Panc1 (cell line): ENCODE data around the gene ZBTB48.

Experiments
- CTCF ChIP-seq: fragments of 450-650 bp; IDR thresholded peaks from 2 replicates; pipeline ENCODE4 v1.5.1; 2017; ENCODE audit warnings: mild to moderate bottlenecking
- REST ChIP-seq, 2 experiments: IDR thresholded peaks; 2 replicates each; pipeline ENCODE4 v1.6.1; 2011 to 2012; ENCODE audit warnings: low read depth in 2 of 2, control low read depth in 1 of 2, low read length in 1 of 2, mild to moderate bottlenecking in 1 of 2, moderate library complexity in 1 of 2; ENCODE audit not compliant: insufficient read depth in 1 of 2
- SIN3A ChIP-seq: IDR thresholded peaks from 2 replicates; pipeline ENCODE4 v1.6.1; 2012; ENCODE audit warnings: low read depth, mild to moderate bottlenecking, low read length, moderate library complexity, borderline replicate concordance; ENCODE audit not compliant: insufficient read depth
- TCF7L2 ChIP-seq: IDR thresholded peaks from 2 replicates; pipeline ENCODE4 v1.6.1; 2011; ENCODE audit warnings: mild to moderate bottlenecking, low read depth, low read length, inconsistent platforms

GRCh38 chr1:6544831-6545230 is 35.0 kb upstream of the ZBTB48 start:
- TF ChIP-seq TCF7L2 (no peak), REST (IDR thresholded peaks at IDR 0.05; ENCODE audit: insufficient read depth in 1 of 2, low read depth in 2 of 2, low read length in 1 of 2) (no peak), CTCF (no peak), SIN3A (no peak)
